MM.1S (cell line): Measurements from ENCODE around the gene PRTG.
A peak's percentile ranks its signal among the peaks of the same experiment; 100 is the strongest.

Experiments
- DNase-seq: peaks from one replicate; pipeline ENCODE4 v3.0.0-alpha.2; 2015
- H2AFZ ChIP-seq: fragments of 300-600 bp; sonication (generic); 2 replicates; pipeline ENCODE4 v1.6.0; 2016; ENCODE audit warnings: antibody characterized with exemption, low read length
- H3F3A ChIP-seq: fragments of 300-600 bp; sonication (generic); 2 replicates; pipeline ENCODE4 v1.6.1; 2016; ENCODE audit warnings: mild to moderate bottlenecking, antibody characterized with exemption, low read length, moderate library complexity, mixed read lengths; ENCODE audit not compliant: insufficient read depth
- H3K27ac ChIP-seq: fragments of 300-600 bp; sonication (generic); 2 replicates; pipeline ENCODE4 v1.5.1; 2016; ENCODE audit warnings: mild to moderate bottlenecking, low read length
- H3K27me3 ChIP-seq: fragments of 300-600 bp; sonication (generic); replicated peaks from 2 replicates; pipeline ENCODE4 v1.6.0; 2016; ENCODE audit warnings: low read length; ENCODE audit not compliant: insufficient read depth
- H3K36me3 ChIP-seq: fragments of 300-600 bp; sonication (generic); replicated peaks from 2 replicates; pipeline ENCODE4 v1.6.1; 2016; ENCODE audit warnings: mild to moderate bottlenecking, low read length, mixed read lengths; ENCODE audit not compliant: insufficient read depth
- H3K4me1 ChIP-seq: fragments of 300-600 bp; sonication (generic); 2 replicates; pipeline ENCODE4 v1.6.1; 2016; ENCODE audit warnings: low read length, mixed read lengths
- H3K4me2 ChIP-seq: fragments of 300-600 bp; sonication (generic); 2 replicates; pipeline ENCODE4 v1.6.0; 2016; ENCODE audit warnings: low read depth, low read length
- H3K4me3 ChIP-seq: fragments of 300-600 bp; sonication (generic); 2 replicates; pipeline ENCODE4 v1.5.1; 2016; ENCODE audit warnings: low read length, mixed read lengths
- H3K79me2 ChIP-seq: fragments of 300-600 bp; sonication (generic); 2 replicates; pipeline ENCODE4 v1.6.1; 2016; ENCODE audit warnings: mixed run types, low read length, mixed read lengths
- H3K9ac ChIP-seq: fragments of 300-600 bp; sonication (generic); 2 replicates; pipeline ENCODE4 v1.6.1; 2016; ENCODE audit warnings: low read length, mixed read lengths
- H3K9me2 ChIP-seq: fragments of 300-600 bp; sonication (generic); replicated peaks from 2 replicates; pipeline ENCODE4 v1.6.1; 2016; ENCODE audit warnings: mild to moderate bottlenecking, low read length, mixed read lengths; ENCODE audit not compliant: insufficient read depth
- H3K9me3 ChIP-seq: fragments of 300-600 bp; sonication (generic); replicated peaks from 2 replicates; pipeline ENCODE4 v1.6.1; 2016; ENCODE audit warnings: mild to moderate bottlenecking, low read length, mixed read lengths; ENCODE audit not compliant: insufficient read depth
- H4K20me1 ChIP-seq: fragments of 300-600 bp; sonication (generic); 2 replicates; pipeline ENCODE4 v1.6.1; 2016; ENCODE audit warnings: mild to moderate bottlenecking, low read length, moderate library complexity, mixed read lengths; ENCODE audit not compliant: insufficient read depth
- EZH2 ChIP-seq: fragments of 300-600 bp; sonication (generic); optimal IDR thresholded peaks from 2 replicates; pipeline ENCODE3; 2017; ENCODE audit warnings: low read depth, mild to moderate bottlenecking, antibody characterized with exemption, low read length, mixed read lengths
- EZH2phosphoT487 ChIP-seq: fragments of 300-600 bp; sonication (generic); IDR thresholded peaks from 2 replicates; pipeline ENCODE4 v1.6.1; 2018; ENCODE audit warnings: antibody characterized with exemption, low read length
- TF ChIP-seq, protein P1 (sequence below): fragments of 300-600 bp; sonication (generic); IDR thresholded peaks from 2 replicates; pipeline ENCODE4 v1.5.1; 2016; ENCODE audit warnings: antibody characterized with exemption, low read length, mixed read lengths

Gene PRTG

DNA sequence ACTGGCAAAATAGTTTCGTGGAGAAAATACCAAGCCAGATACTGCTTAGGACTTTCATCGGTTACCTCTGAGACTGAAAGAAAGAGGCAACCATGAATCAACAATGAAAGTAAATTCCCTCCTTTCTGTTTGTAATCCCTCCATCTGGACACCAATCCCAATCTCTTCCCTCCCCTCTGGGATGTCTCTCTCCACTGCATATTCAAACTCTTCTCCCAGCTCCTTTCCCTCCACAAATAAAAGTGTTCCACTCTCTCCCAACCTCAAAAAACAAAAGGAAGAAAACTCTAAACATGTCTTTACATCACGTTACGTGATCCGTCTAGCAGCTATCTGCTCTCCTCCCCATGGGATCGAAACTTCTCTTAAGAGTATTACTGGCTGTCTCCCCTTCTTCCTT lies 55.2 kb downstream of the PRTG start:
- no peak overlapping the region for H3K4me3 ChIP-seq
- no peak overlapping the region for H3K9ac ChIP-seq
- H3K9me2 ChIP-seq, result no peaks in the 10 kb centered on the region
- no peaks in the 10 kb centered on the region for H3K9me3 ChIP-seq
- no peak overlapping the region for H2AFZ ChIP-seq
- no peaks in the 10 kb centered on the region for H3K36me3 ChIP-seq
- TF ChIP-seq, protein P1, sequence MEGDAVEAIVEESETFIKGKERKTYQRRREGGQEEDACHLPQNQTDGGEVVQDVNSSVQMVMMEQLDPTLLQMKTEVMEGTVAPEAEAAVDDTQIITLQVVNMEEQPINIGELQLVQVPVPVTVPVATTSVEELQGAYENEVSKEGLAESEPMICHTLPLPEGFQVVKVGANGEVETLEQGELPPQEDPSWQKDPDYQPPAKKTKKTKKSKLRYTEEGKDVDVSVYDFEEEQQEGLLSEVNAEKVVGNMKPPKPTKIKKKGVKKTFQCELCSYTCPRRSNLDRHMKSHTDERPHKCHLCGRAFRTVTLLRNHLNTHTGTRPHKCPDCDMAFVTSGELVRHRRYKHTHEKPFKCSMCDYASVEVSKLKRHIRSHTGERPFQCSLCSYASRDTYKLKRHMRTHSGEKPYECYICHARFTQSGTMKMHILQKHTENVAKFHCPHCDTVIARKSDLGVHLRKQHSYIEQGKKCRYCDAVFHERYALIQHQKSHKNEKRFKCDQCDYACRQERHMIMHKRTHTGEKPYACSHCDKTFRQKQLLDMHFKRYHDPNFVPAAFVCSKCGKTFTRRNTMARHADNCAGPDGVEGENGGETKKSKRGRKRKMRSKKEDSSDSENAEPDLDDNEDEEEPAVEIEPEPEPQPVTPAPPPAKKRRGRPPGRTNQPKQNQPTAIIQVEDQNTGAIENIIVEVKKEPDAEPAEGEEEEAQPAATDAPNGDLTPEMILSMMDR, result no peak
- no peak for TF ChIP-seq EZH2
- H3K27ac ChIP-seq, result no peak overlapping the region
- H3K4me1 ChIP-seq, result no peaks in the 10 kb centered on the region
- no peaks in the 10 kb centered on the region for H3F3A ChIP-seq
- no peaks in the 10 kb centered on the region for H4K20me1 ChIP-seq
- H3K79me2 ChIP-seq, result no peaks in the 10 kb centered on the region
- no peak for DNase-seq
- H3K4me2 ChIP-seq, result no peak overlapping the region
- no peaks in the 10 kb centered on the region for H3K27me3 ChIP-seq

DNA sequence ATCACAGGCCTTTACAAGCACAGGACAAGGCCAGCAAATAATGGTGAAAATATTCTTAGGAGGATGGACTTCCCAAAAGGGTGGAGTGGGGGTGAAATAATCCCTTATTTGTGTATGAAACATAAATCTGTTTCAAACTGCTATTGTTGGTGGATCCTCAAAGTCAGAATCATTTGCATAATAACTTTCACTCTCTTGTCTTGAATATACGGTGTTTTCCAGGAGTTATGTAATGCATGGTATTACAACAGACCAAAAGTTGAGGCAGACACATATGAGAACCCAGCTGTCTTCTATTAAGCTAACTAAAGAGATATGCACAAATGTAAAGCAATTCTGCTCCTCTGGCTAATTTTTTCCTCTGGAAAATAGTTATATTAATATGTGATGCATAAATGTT lies 57.7 kb downstream of the PRTG start:
- H2AFZ ChIP-seq, result no peak overlapping the region
- no peaks in the 10 kb centered on the region for H3K79me2 ChIP-seq
- no peaks in the 10 kb centered on the region for H4K20me1 ChIP-seq
- no peaks in the 10 kb centered on the region for H3K36me3 ChIP-seq
- H3K9me2 ChIP-seq, result no peaks in the 10 kb centered on the region
- DNase-seq, result no peak
- H3K4me3 ChIP-seq, result no peak overlapping the region
- H3K9me3 ChIP-seq, result no peaks in the 10 kb centered on the region
- H3K27ac ChIP-seq, result no peak overlapping the region
- no peak overlapping the region for H3K9ac ChIP-seq
- no peaks in the 10 kb centered on the region for H3K27me3 ChIP-seq
- no peak overlapping the region for H3K4me2 ChIP-seq
- no peaks in the 10 kb centered on the region for H3F3A ChIP-seq
- TF ChIP-seq EZH2 (no peak), EZH2phosphoT487 (no peak)
- TF ChIP-seq, protein P1, result no peak
- no peaks in the 10 kb centered on the region for H3K4me1 ChIP-seq

DNA sequence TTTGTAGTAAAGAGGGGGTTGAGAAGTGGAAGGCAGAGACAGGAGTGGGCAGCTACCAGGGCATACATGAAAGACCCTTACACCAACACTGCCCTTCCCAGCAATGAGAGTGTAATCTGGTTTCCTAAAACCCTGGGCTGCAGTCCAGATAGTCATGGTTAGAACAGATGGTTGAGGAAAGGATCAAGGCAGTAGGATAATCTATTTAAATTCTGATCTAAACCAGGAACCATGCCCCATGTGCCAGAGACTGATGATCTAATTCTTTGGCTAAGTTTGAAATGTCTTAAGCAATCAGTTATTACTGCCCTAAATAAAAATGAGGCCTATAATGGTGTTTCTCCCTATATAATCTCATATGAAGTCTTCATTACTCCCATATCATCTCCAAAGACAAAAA lies 59.6 kb downstream of the PRTG start:
- Histone ChIP-seq H3K27me3 (no peaks in the 10 kb centered on the region), H3K4me1 (no peaks in the 10 kb centered on the region), H3K36me3 (no peaks in the 10 kb centered on the region), H4K20me1 (no peaks in the 10 kb centered on the region), H3K9me2 (no peaks in the 10 kb centered on the region), H3K9me3 (no peaks in the 10 kb centered on the region), H3F3A (no peaks in the 10 kb centered on the region), H3K27ac (no peak overlapping the region), H2AFZ (no peak overlapping the region), H3K9ac (no peak overlapping the region), H3K4me2 (no peak overlapping the region), H3K79me2 (no peaks in the 10 kb centered on the region), H3K4me3 (no peak overlapping the region)
- no peak for DNase-seq
- TF ChIP-seq, protein P1, result no peak
- TF ChIP-seq EZH2 (no peak), EZH2phosphoT487 (no peak)

DNA sequence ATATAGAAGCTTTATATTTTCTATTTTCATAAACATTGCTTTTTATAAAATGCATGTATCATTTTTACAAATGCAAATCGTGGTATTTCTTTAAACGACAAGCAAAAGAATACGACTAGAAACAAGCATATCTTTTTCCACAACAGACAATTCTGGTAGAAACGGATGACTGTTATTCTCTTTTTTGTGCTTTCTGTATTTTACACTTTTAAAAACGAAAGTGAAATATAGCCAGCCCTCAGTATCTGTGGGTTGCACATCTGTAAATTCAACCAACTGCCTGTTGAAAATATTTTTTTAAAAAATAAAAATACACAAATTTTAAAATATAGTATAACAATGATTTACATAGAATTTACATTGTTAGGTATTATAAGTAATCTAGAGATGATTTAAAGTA lies 61.3 kb downstream of the PRTG start:
- Histone ChIP-seq H3K36me3 (no peaks in the 10 kb centered on the region), H3K4me2 (peak overlapping the region; percentile 45; the same call in 1 of the 2 replicates), H3K27me3 (no peaks in the 10 kb centered on the region), H3K4me1 (no peaks in the 10 kb centered on the region), H3K27ac (no peak overlapping the region), H2AFZ (peak overlapping the region; percentile 29; the same call in 1 of the 2 replicates), H3K9me3 (no peaks in the 10 kb centered on the region), H3F3A (no peaks in the 10 kb centered on the region), H3K9ac (no peak overlapping the region), H3K79me2 (no peaks in the 10 kb centered on the region), H4K20me1 (no peaks in the 10 kb centered on the region), H3K4me3 (peak overlapping the region; percentile 28; the same call in 1 of the 2 replicates), H3K9me2 (no peaks in the 10 kb centered on the region)
- DNase-seq, result peak; percentile 65
- TF ChIP-seq EZH2phosphoT487, result no peak
- no peak for TF ChIP-seq EZH2
- TF ChIP-seq, protein P1, result no peak
